H9 (cell line): Measurements from ENCODE around the gene MORC2. TPM values are rescaled to one million over a fixed set of nuclear protein-coding genes. Genes with fewer than 3 reads are reported as not detected.
A peak's percentile ranks its signal among the peaks of the same experiment; 100 is the strongest.

Experiments used
- DNase-seq: peaks from one replicate; pipeline ENCODE4 v3.0.0-alpha.2; 2017
- H2AFZ ChIP-seq: one replicate; pipeline ENCODE4 v1.6.1; 2013; ENCODE audit warnings: mild to moderate bottlenecking, low read length, control low read depth, moderate library complexity
- H2AK5ac ChIP-seq: 2 replicates; pipeline ENCODE4 v1.6.1; 2013; ENCODE audit warnings: low read length, control low read depth, mixed read lengths; ENCODE audit not compliant: insufficient read length
- H2BK120ac ChIP-seq: one replicate; pipeline ENCODE4 v1.6.1; 2013; ENCODE audit warnings: low read depth, mild to moderate bottlenecking, low read length, control low read depth, inconsistent platforms; ENCODE audit not compliant: poor library complexity, severe bottlenecking
- H2BK12ac ChIP-seq: 2 replicates; pipeline ENCODE4 v1.6.1; 2013; ENCODE audit warnings: low read length, control low read depth, mixed read lengths, low read depth; ENCODE audit not compliant: insufficient read length
- H2BK15ac ChIP-seq: 2 replicates; pipeline ENCODE4 v1.6.1; 2013; ENCODE audit warnings: low read depth, low read length, control low read depth
- H2BK20ac ChIP-seq: one replicate; pipeline ENCODE4 v1.6.1; 2013; ENCODE audit warnings: low read depth, mild to moderate bottlenecking, low read length, control low read depth, inconsistent platforms; ENCODE audit not compliant: poor library complexity, severe bottlenecking
- H2BK5ac ChIP-seq: 2 replicates; pipeline ENCODE4 v1.6.1; 2013; ENCODE audit warnings: low read length, control low read depth, mixed read lengths; ENCODE audit not compliant: insufficient read length
- H3K14ac ChIP-seq: 2 replicates; pipeline ENCODE4 v1.6.1; 2013; ENCODE audit warnings: low read length, control low read depth; ENCODE audit not compliant: insufficient read depth
- H3K18ac ChIP-seq: 2 replicates; pipeline ENCODE4 v1.6.1; 2013; ENCODE audit warnings: low read depth, mild to moderate bottlenecking, mixed read lengths, low read length, control low read depth; ENCODE audit not compliant: insufficient read length
- H3K23ac ChIP-seq: 2 replicates; pipeline ENCODE4 v1.6.1; 2013; ENCODE audit warnings: low read length, control low read depth, mixed read lengths, low read depth; ENCODE audit not compliant: insufficient read length
- H3K23me2 ChIP-seq: 2 replicates; pipeline ENCODE4 v1.6.1; 2013; ENCODE audit warnings: low read depth, mild to moderate bottlenecking, mixed read lengths, low read length, control low read depth; ENCODE audit not compliant: insufficient read length, poor library complexity, severe bottlenecking
- H3K27ac ChIP-seq: 2 replicates; pipeline ENCODE4 v1.5.1; 2013; ENCODE audit warnings: low read length, control low read depth, mixed read lengths, low read depth; ENCODE audit not compliant: insufficient read length
- H3K27me3 ChIP-seq: 2 replicates; pipeline ENCODE4 v1.6.1; 2013; ENCODE audit warnings: low read length, control low read depth, inconsistent platforms; ENCODE audit not compliant: insufficient read depth
- H3K4ac ChIP-seq: 2 replicates; pipeline ENCODE4 v1.6.1; 2013; ENCODE audit warnings: low read depth, mild to moderate bottlenecking, control low read depth, inconsistent platforms, low read length, moderate library complexity
- H3K4me1 ChIP-seq: 2 replicates; pipeline ENCODE4 v1.6.1; 2013; ENCODE audit warnings: low read length, control low read depth, inconsistent platforms; ENCODE audit not compliant: insufficient read depth
- H3K4me2 ChIP-seq: 2 replicates; pipeline ENCODE4 v1.6.1; 2013; ENCODE audit warnings: low read length, control low read depth, mixed read lengths; ENCODE audit not compliant: insufficient read length, insufficient read depth
- H3K56ac ChIP-seq: 2 replicates; pipeline ENCODE4 v1.6.1; 2013; ENCODE audit warnings: low read depth, mild to moderate bottlenecking, mixed read lengths, low read length, control low read depth; ENCODE audit not compliant: insufficient read length
- H3K79me1 ChIP-seq: 2 replicates; pipeline ENCODE4 v1.6.1; 2013; ENCODE audit warnings: low read depth, mild to moderate bottlenecking, moderate library complexity, low read length, control low read depth, inconsistent platforms; ENCODE audit not compliant: insufficient read depth, poor library complexity, severe bottlenecking
- H3K79me2 ChIP-seq: 2 replicates; pipeline ENCODE4 v1.6.1; 2013; ENCODE audit warnings: low read length, control low read depth, inconsistent platforms; ENCODE audit not compliant: insufficient read depth
- H3K9ac ChIP-seq: 2 replicates; pipeline ENCODE4 v1.6.1; 2013; ENCODE audit warnings: low read length, control low read depth, mixed read lengths; ENCODE audit not compliant: insufficient read length; ENCODE audit errors: extremely low read depth
- H3K9me3 ChIP-seq: one replicate; pipeline ENCODE4 v1.6.1; 2013; ENCODE audit warnings: low read depth, low read length, inconsistent platforms; ENCODE audit not compliant: control insufficient read depth
- H3T11ph ChIP-seq: one replicate; pipeline ENCODE4 v1.6.1; 2013; ENCODE audit warnings: mild to moderate bottlenecking, low read length, control low read depth, inconsistent platforms
- H4K20me1 ChIP-seq: one replicate; pipeline ENCODE4 v1.6.1; 2013; ENCODE audit not compliant: control insufficient read depth, insufficient read length, insufficient read depth
- H4K5ac ChIP-seq: 2 replicates; pipeline ENCODE4 v1.6.1; 2013; ENCODE audit warnings: low read depth, mild to moderate bottlenecking, mixed read lengths, low read length, control low read depth; ENCODE audit not compliant: insufficient read length
- H4K8ac ChIP-seq: replicated peaks from 2 replicates; pipeline ENCODE4 v1.6.1; 2013; ENCODE audit warnings: low read length, control low read depth, mixed read lengths, low read depth; ENCODE audit not compliant: insufficient read length
- H4K91ac ChIP-seq: 2 replicates; pipeline ENCODE4 v1.6.1; 2013; ENCODE audit warnings: low read depth, mild to moderate bottlenecking, moderate library complexity, mixed read lengths, low read length, control low read depth; ENCODE audit not compliant: insufficient read length
- H3K27ac Mint-ChIP-seq, 3 experiments: 2 replicates in 2 of 3; 3 replicates in 1 of 3; pipeline ENCODE4 v1.8.0; 2020 to 2021; ENCODE audit warnings: mixed read lengths in 3 of 3, mild to moderate bottlenecking in 1 of 3, moderate library complexity in 1 of 3
- H3K27me3 Mint-ChIP-seq: 2 replicates; pipeline ENCODE4 v1.8.0; 2021; ENCODE audit warnings: low read depth, mild to moderate bottlenecking, moderate library complexity, mixed read lengths
- H3K36me3 Mint-ChIP-seq, 3 experiments: 2 replicates in 2 of 3; 3 replicates in 1 of 3; pipeline ENCODE4 v1.8.0; 2020 to 2021; ENCODE audit warnings: low read depth in 3 of 3, mixed read lengths in 3 of 3; ENCODE audit not compliant: insufficient read depth in 1 of 3
- H3K4me1 Mint-ChIP-seq, 2 experiments: 2 replicates each; pipeline ENCODE4 v1.8.0; 2020; ENCODE audit warnings: mixed read lengths in 2 of 2
- H3K4me3 Mint-ChIP-seq, 2 experiments: 2 replicates in 1 of 2; 3 replicates in 1 of 2; pipeline ENCODE4 v1.8.0; 2020 to 2021; ENCODE audit warnings: mild to moderate bottlenecking in 2 of 2, mixed read lengths in 2 of 2, moderate library complexity in 1 of 2
- H3K9me3 Mint-ChIP-seq, 2 experiments: 2 replicates in 1 of 2; 3 replicates in 1 of 2; pipeline ENCODE4 v1.8.0; 2020; ENCODE audit warnings: mild to moderate bottlenecking in 2 of 2, mixed read lengths in 2 of 2, moderate library complexity in 1 of 2
- WGBS: extraction: QIAGEN DNeasy Blood & Tissue Kit; methylation state at CpG from one replicate; pipeline ENCODE4 v1.1.7; 2013; ENCODE audit warnings: missing lambda C conversion rate, low lambda C conversion rate, mixed read lengths; ENCODE audit not compliant: insufficient read length; ENCODE audit errors: extremely low coverage; 5-methylcytosine and 5-hydroxymethylcytosine counted together
- total RNA-seq: library from RNA; stranded (reverse); gene quantifications from 2 replicates; pipeline ENCODE4 v1.2.1, GENCODE V29; 2021
- TF ChIP-seq, protein P1 (sequence below): fragments of 200-600 bp; sonication (generic); conservative IDR thresholded peaks from 3 replicates; pipeline ENCODE4 v1.8.0; 2021; ENCODE audit warnings: antibody characterized with exemption, mild to moderate bottlenecking

The MORC2 gene
- total RNA-seq, 1 experiment from 2014 or later, result 37.4 TPM

DNA sequence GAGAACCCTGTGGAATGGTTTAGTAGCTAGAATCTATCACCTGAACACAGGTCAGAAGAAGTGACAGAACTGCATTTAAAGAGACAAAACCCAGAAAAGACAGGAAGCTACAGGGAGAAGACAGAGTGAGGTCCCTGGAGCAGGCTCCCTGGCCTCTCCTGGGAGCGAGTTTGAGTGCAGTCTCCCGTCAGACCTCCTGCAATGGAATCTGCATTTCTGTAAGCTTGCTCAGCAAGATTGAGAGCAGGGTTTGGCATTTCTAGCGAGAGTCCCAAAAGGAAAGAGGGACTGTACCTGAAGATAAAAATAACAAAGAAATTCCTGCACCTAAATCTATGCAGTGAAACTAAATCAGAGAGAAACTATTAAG is 74.2 kb downstream of the MORC2 start:
- Histone ChIP-seq H3K56ac (no peak overlapping the region), H3T11ph (no peak overlapping the region), H4K8ac (no peak overlapping the region), H3K4me2 (no peak overlapping the region), H4K91ac (no peak overlapping the region), H2AFZ (no peak overlapping the region), H3K23me2 (no peaks in the 10 kb centered on the region), H2BK15ac (no peak overlapping the region), H3K4me1 (no peaks in the 10 kb centered on the region; the same call in 1 of the 2 replicates), H3K79me2 (no peaks in the 10 kb centered on the region), H2BK5ac (no peak overlapping the region), H3K27me3 (no peaks in the 10 kb centered on the region), H3K79me1 (no peaks in the 10 kb centered on the region), H2BK120ac (no peak overlapping the region), H2BK12ac (no peak overlapping the region), H3K4ac (no peak overlapping the region), H4K20me1 (no peaks in the 10 kb centered on the region), H3K9me3 (no peaks in the 10 kb centered on the region), H2BK20ac (no peak overlapping the region), H3K23ac (no peak overlapping the region), H2AK5ac (no peak overlapping the region), H3K14ac (no peak overlapping the region), H3K9ac (no peak overlapping the region), H3K18ac (no peak overlapping the region), H4K5ac (no peak overlapping the region), H3K27ac (no peak overlapping the region)
- WGBS, result no CpG with 5 or more reads among the region's 3 CpGs
- H3K4me3 Mint-ChIP-seq, result no peak overlapping the region
- peak overlapping the region in 1 of 3 experiments; percentile 57; a peak in 3 of 7 replicates for H3K27ac Mint-ChIP-seq
- H3K36me3 Mint-ChIP-seq, result peaks cover 5 to 31% (median 13%) of the 10 kb centered on the region in 3 experiments; a peak in 6 of 7 replicates
- no peak for DNase-seq
- H3K27me3 Mint-ChIP-seq, result no peaks in the 10 kb centered on the region
- TF ChIP-seq, protein P1, sequence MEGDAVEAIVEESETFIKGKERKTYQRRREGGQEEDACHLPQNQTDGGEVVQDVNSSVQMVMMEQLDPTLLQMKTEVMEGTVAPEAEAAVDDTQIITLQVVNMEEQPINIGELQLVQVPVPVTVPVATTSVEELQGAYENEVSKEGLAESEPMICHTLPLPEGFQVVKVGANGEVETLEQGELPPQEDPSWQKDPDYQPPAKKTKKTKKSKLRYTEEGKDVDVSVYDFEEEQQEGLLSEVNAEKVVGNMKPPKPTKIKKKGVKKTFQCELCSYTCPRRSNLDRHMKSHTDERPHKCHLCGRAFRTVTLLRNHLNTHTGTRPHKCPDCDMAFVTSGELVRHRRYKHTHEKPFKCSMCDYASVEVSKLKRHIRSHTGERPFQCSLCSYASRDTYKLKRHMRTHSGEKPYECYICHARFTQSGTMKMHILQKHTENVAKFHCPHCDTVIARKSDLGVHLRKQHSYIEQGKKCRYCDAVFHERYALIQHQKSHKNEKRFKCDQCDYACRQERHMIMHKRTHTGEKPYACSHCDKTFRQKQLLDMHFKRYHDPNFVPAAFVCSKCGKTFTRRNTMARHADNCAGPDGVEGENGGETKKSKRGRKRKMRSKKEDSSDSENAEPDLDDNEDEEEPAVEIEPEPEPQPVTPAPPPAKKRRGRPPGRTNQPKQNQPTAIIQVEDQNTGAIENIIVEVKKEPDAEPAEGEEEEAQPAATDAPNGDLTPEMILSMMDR, result no peak
- no peaks in the 10 kb centered on the region; a peak in 1 of 5 replicates for H3K9me3 Mint-ChIP-seq
- H3K4me1 Mint-ChIP-seq, result peaks cover 16 to 17% of the 10 kb centered on the region in 2 experiments
